COLO829 (cell line): ENCODE measurements around the gene MYO3B.
"Not testable (repeated sequence)": the region's sequence is repeated elsewhere in the genome, so short reads cannot be mapped to it uniquely, and the experiment has no call there.

Experiments used
- DNase-seq: peaks from one replicate; pipeline ENCODE4 v3.0.0; 2012; ENCODE audit warnings: low spot score

The MYO3B gene

GRCh38 chr2:170514140-170514539 lies 336.2 kb downstream of the MYO3B start:
- no peak for DNase-seq

- DNase-seq: no peak
These were observed 339.6 kb downstream of the MYO3B start for GRCh38 chr2:170517538-170517937.

- no peak for DNase-seq
These were observed 341.0 kb downstream of the MYO3B start for GRCh38 chr2:170518911-170519310.

GRCh38 chr2:170521299-170521698 lies 343.4 kb downstream of the MYO3B start:
- no peak for DNase-seq

- DNase-seq: no peak
These were observed 345.6 kb downstream of the MYO3B start for GRCh38 chr2:170523506-170523905.

GRCh38 chr2:170524828-170525565 lies 347.1 kb downstream of the MYO3B start:
- DNase-seq: no peak

GRCh38 chr2:170525566-170525900 lies 347.6 kb downstream of the MYO3B start:
- DNase-seq: peak; percentile 81

- DNase-seq: no peak
These were observed 352.4 kb downstream of the MYO3B start for GRCh38 chr2:170530284-170530745.

GRCh38 chr2:170530803-170531564 lies 353.0 kb downstream of the MYO3B start:
- DNase-seq: no peak

- DNase-seq: no peak
These were observed 353.9 kb downstream of the MYO3B start for GRCh38 chr2:170531876-170532275.

GRCh38 chr2:170533156-170533555 lies 355.2 kb downstream of the MYO3B start:
- no peak for DNase-seq

GRCh38 chr2:170535552-170535951 lies 357.6 kb downstream of the MYO3B start:
- DNase-seq: no peak

GRCh38 chr2:170544817-170545216 lies 366.9 kb downstream of the MYO3B start:
- DNase-seq: no peak

- DNase-seq: no peak
These were observed 370.4 kb downstream of the MYO3B start for GRCh38 chr2:170548304-170548703.

GRCh38 chr2:170550501-170550900 lies 372.6 kb downstream of the MYO3B start:
- no peak for DNase-seq

- DNase-seq: not testable (repeated sequence)
These were observed 374.0 kb downstream of the MYO3B start for GRCh38 chr2:170551899-170552298.

GRCh38 chr2:170553748-170554147 lies 375.8 kb downstream of the MYO3B start:
- DNase-seq: no peak

- DNase-seq: no peak
These were observed 376.5 kb downstream of the MYO3B start for GRCh38 chr2:170554278-170554955.

- no peak for DNase-seq
These were observed 385.0 kb downstream of the MYO3B start for GRCh38 chr2:170562928-170563327.

GRCh38 chr2:170563401-170563800 lies 385.5 kb downstream of the MYO3B start:
- no peak for DNase-seq

- no peak for DNase-seq
These were observed 388.2 kb downstream of the MYO3B start for GRCh38 chr2:170566138-170566537.

GRCh38 chr2:170567429-170567828 lies 389.5 kb downstream of the MYO3B start:
- DNase-seq: no peak

GRCh38 chr2:170568511-170568910 lies 390.6 kb downstream of the MYO3B start:
- DNase-seq: no peak
